DOHH2 (cell line): Measurements from ENCODE around the gene THEM4.

Experiments
- CTCF ChIP-seq: fragments of 200-600 bp; sonication (generic); IDR thresholded peaks from one replicate; pipeline ENCODE4 v1.5.1; 2014; ENCODE audit warnings: antibody characterized with exemption, mild to moderate bottlenecking, low read depth, low read length; ENCODE audit not compliant: poor library complexity, severe bottlenecking
- EZH2phosphoT487 ChIP-seq: fragments of 200-600 bp; sonication (generic); IDR thresholded peaks from 2 replicates; pipeline ENCODE4 v1.6.1; 2017; ENCODE audit warnings: borderline replicate concordance, mild to moderate bottlenecking, antibody characterized with exemption, low read length, moderate library complexity, mixed read lengths

- TF ChIP-seq CTCF (no peak), EZH2phosphoT487 (no peak)
Measured at GRCh38 chr1:151912973-151913372, 3.7 kb upstream of the THEM4 start.
